Retinal pigment epithelial cell (primary cell): ENCODE data around the gene GAB3.

Experiments
- DNase-seq: peaks from one replicate; pipeline ENCODE4 v3.0.0-alpha.2; 2010; ENCODE audit warnings: low read depth
- H3K4me3 ChIP-seq: 2 replicates; pipeline ENCODE4 v1.5.1; 2011; ENCODE audit warnings: mild to moderate bottlenecking, low read length, control low read depth, moderate library complexity
- TF ChIP-seq, protein P1 (sequence below): conservative IDR thresholded peaks from 2 replicates; pipeline ENCODE4 v1.5.1; 2011; ENCODE audit warnings: low read depth, low read length, control low read depth, inconsistent platforms

GAB3 gene

GRCh38 chrX:154751203-154751668 is 359 bp upstream of the GAB3 start:
- TF ChIP-seq, protein P1, sequence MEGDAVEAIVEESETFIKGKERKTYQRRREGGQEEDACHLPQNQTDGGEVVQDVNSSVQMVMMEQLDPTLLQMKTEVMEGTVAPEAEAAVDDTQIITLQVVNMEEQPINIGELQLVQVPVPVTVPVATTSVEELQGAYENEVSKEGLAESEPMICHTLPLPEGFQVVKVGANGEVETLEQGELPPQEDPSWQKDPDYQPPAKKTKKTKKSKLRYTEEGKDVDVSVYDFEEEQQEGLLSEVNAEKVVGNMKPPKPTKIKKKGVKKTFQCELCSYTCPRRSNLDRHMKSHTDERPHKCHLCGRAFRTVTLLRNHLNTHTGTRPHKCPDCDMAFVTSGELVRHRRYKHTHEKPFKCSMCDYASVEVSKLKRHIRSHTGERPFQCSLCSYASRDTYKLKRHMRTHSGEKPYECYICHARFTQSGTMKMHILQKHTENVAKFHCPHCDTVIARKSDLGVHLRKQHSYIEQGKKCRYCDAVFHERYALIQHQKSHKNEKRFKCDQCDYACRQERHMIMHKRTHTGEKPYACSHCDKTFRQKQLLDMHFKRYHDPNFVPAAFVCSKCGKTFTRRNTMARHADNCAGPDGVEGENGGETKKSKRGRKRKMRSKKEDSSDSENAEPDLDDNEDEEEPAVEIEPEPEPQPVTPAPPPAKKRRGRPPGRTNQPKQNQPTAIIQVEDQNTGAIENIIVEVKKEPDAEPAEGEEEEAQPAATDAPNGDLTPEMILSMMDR: no peak
- no peak for DNase-seq
- peak overlapping the region; percentile 3 for H3K4me3 ChIP-seq

DNA sequence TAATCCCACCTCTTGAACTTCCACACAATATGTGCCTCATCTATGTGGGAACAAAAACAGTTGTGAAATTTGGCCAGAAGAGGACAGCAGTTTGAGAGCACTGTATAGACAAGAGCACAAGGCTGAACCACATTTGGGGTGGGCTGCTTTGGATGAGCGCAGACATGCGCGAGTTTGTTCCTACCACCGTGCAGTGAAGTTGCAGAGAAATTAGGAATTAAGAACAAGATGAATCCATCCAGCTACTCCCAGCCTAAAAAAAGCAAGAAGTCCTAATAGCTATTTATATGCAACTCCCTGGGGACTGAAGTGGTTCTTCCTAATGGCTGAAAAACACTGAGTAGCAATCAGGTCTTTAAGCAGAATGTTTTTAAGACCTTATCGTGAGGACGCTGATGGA is 1.0 kb downstream of the GAB3 start:
- H3K4me3 ChIP-seq: no peak overlapping the region
- DNase-seq: no peak
- TF ChIP-seq, protein P1: no peak

- no peak for DNase-seq
- H3K4me3 ChIP-seq: no peak overlapping the region
- TF ChIP-seq, protein P1: peak; percentile 72
Measured at GRCh38 chrX:154748712-154749339, 2.1 kb downstream of the GAB3 start.

GRCh38 chrX:154742613-154743012 is 8.3 kb downstream of the GAB3 start:
- DNase-seq: no peak
- TF ChIP-seq, protein P1: no peak
- H3K4me3 ChIP-seq: no peak overlapping the region

DNA sequence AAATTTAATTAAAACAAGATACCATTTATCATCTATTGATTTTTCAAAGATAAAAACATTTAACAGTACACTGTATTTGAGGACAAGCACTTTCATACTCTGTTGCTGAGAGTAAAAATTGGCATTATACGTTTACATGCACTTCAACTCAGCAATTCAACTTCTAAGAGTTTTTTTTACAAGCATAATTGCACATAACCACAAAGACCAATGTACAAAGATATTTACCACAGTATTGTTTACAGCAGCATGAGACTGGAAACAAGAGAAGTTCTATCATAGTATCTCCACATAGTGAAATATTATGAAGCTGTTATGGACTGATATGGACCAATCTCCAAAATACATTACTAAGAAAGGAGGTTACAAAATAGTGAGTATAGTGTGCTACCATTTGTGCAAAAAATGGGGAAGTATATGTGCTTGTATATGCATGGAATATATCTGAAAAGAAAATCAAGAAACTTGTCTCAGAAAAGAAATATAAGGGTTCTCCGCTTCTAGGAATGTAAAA is 10.9 kb downstream of the GAB3 start:
- no peak overlapping the region for H3K4me3 ChIP-seq
- DNase-seq: no peak
- TF ChIP-seq, protein P1: no peak

GRCh38 chrX:154738011-154738738 is 12.7 kb downstream of the GAB3 start:
- no peak overlapping the region for H3K4me3 ChIP-seq
- TF ChIP-seq, protein P1: no peak
- DNase-seq: no peak
